Effector CD4-positive, alpha-beta T cell (primary cell): ENCODE results near the gene EXOSC10.
A peak's percentile ranks its signal among the peaks of the same experiment; 100 is the strongest.
"Not testable (repeated sequence)": the region's sequence is repeated elsewhere in the genome, so short reads cannot be mapped to it uniquely, and the experiment has no call there.

Experiments
- DNase-seq: peaks from one replicate; pipeline ENCODE4 v3.0.0-alpha.2; 2020

EXOSC10 gene

DNA sequence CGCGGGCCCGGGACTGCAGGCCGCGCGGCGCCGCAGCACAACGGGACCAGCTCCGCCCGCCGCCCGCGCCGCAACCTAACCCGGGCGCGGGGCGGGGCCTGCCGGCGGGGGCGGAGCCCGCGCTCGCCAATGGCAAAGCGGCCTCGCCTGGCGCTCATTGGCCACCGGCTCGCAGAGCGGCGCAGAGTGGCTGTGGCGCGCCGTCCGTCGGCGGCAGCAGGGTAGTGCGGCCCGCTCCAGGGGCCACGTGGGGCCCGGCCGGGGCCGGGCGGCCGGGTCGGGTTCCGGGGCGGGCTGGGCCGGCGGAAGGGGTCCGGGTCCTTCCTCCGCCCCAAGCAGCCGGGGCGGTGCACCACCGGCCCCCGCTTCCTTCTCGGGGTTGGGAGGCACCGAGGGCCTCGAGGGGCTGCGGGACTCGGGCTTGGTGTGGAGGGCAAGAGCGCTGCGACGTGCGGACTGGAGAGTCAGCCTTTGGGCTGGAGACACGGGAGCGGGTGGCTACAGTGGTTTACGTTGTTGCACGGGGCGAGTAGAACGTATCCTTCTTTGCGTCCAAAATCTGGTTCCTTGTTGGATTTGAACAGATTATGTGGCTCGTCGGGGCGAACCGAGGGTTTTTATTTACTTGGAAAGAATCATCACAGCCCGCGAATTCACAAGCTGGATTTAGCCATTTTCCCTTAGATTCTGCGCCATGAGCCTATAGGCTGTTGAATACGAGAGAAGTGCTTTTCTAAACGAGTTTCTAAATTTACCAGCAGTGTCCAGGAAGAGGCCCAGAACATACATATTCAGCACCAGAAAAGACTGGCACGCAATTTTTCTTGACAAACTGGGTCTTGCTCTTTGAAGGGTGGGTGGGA lies 39.5 kb downstream of the EXOSC10 start, which contains the start of gene SRM:
SRM (minus strand) TSS at position 51 of the 863 bp plus-strand sequence. CDS start 75 bp downstream, outside the sequence.
- DNase-seq: peak; percentile 87

DNA sequence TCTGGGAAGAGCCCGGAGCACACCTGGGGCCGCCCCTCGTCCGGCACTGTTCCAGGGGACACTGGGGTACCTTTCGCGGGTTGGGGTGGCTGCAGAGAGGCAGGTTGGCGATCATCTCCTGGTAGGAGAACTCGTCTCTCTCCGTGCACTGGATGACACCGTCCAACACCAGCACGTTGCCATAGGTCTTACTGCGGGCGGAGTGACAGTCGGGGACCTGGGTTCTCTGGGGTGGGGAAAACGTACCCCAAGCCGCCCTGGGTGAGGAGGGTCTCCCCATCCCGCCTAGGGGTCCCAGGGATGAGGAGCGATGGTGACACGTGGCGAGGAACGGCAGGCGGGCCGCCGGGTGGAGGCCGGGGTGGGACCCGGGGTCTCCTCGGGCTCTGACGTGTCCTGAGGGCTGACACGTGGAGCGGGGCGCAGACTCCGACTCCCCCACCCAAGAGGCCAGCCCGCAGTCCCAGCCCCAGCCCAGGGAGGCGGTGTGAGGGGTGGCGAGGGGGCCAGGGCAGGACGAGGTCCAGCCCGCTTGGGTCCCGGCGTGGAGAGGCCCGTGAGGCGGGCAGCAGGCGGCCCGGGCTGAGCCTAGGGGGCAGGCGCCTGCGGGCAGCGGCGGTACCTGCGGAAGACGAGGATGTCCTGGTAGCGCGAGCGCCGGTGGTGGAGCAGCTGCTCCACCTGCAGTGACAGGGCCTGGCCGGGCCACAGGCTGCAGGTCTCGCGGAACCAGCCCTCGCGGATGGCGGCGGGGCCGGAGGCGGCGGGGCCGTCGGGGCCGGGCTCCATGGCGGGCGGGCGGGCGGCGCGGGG lies 40.3 kb downstream of the EXOSC10 start:
- DNase-seq: no peak

DNA sequence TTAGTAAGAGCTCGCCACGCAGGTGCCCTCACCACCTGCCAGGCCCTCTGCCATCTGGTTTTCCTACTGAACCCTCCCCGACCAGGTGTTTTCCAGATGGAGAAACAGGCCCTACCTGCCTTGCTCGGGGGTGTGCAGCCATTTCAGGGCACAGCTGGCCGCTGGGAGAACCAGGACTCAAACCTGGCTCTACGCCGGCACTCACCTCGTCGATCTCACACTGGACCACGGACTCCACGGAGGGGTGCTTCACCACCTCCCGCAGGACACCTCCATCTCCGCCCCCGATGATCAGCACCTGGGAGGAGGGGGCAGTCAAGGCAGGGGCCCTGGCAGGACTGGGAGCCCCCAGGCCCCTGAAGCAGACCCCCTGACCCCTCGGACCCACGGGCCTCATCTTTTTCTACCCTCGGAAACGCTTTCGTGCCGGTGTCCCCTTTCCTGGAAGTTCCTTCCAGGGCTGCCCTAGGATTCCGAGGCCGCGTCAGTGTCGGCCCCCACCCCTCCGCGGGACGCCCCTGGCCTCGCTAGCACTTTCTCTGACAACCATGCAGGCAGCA lies 41.0 kb downstream of the EXOSC10 start:
- DNase-seq: no peak

DNA sequence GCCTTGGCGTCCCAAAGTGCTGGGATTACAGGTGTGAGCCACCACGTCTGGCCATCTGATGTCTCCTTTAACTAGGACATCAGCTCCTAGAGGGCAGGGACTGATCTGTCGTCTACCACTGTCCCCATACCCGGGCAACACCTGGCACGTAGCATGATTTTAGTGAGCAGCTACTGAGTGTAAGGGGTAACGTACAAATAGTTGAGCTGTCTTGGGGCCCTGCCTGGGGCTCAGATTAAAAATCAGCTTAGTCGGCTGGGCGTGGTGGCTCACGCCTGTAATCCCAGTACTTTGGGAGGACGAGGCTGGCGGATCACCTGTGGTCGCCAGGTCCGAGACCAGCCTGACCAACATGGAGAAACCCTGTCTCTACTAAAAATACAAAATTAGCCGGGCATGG lies 41.6 kb downstream of the EXOSC10 start:
- no peak for DNase-seq

DNA sequence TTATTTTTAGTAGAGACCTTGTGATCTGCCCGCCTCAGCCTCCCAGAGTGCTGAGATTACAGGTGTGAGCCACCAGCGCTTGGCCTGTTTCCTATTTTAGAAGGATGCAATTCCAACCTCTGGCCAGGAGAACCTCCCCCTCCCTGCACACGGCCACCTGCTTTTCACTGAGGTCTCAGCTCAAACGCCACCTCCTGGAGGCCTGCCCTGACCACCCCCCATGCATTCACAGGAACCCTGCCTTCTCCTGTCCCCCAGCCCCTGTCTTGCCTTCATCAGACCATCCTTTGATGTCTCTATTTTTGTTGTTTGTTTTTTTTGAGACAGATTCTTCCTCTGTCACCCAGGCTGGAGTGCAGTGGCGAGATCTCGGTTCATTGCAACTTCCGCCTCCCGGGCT lies 42.2 kb downstream of the EXOSC10 start:
- DNase-seq: no peak

DNA sequence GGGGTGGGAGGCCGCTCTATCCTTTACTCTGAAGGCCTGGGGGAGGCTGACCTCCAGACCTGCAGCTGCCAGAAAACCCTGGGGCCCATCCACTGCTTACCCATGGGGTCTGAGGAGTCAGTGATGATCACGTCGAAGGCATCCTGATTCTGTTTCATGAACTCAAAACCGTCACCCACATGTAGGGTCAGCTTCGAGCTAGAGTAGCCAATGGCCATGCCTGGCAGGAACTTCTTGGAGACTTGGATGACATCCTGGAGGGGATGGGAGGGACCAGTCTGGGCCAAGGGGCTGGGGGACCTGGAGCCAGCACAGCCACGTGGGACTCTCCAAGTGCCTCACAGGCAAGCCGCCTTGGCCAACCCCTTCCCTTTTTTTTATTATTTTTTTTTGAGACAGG lies 43.2 kb downstream of the EXOSC10 start:
- no peak for DNase-seq

DNA sequence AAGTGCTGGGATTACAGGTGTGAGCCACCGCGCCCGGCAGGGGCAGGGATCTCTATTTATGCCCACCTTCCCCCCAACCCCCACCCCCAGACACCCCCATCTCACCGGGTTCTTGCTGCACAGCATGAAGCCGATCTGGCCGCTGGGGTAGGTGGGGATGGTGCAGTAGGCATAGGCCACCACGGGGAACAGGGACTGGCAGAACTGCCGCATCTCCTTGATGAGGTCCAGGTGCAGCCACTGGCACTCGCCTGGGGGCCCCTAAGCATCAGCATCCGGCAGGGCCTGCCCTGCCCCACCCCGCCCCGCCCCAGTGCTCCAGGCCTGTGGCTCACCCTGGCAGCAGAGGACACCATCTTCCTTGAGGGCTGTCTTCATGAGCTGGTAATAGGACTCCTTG lies 44.0 kb downstream of the EXOSC10 start:
- no peak for DNase-seq

DNA sequence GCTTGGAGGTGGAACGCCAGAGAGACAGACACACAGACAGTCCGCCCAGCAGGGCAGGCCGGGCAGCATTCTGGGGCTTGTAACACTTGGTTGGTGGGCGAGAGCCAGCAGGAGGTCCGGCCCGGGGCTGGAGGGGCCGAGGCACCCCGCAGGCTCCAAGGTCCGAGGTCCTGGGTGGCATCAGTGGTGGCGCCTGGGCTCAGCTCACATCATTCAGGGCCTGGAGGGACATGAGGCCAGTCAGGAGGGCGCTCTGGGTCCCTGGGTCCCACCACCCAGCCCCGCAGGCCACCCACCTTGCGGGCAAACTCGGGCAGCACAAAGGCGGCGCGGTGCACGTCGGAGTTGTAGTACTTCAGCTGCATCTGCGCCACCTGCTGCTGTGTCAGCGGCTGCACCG lies 45.0 kb downstream of the EXOSC10 start:
- DNase-seq: no peak

DNA sequence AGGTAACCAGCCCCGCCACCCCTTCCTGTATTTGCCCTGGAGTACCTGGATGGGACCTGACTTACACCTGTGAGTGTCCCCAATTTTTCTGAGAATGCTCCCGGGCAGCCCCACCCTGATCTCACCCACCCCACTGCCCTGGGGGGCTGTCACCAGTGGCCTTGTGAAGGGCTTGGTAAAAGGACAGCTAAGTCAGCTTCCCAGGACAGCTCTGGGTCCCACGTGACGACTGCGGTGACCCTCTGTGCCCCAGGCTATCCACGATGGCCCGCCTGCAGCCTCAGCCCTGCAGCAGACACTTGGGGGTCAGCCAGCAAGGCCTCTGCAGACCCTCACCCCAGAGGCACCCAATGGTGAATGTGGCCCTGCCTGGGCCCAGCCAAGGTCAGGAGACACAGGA lies 45.5 kb downstream of the EXOSC10 start:
- DNase-seq: no peak

DNA sequence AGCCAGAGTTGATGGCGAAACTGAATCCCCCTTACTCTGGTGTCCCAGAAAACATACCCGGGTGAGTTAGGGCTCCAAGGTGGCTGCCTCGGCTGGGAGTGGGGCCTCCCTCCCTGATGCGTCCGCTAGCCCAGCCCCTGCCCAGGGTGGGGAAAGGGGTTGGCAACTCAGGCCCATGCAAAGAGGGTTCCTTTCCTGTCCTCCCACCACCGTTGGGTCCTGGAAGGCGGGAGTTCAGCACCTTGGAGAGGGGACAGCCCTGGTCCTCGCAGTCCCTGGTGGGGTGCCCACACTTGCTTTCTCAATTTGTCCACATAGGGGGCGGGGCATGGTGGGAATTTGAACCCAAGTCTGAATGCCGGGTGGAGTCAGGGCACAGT lies 45.9 kb downstream of the EXOSC10 start:
- no peak for DNase-seq

DNA sequence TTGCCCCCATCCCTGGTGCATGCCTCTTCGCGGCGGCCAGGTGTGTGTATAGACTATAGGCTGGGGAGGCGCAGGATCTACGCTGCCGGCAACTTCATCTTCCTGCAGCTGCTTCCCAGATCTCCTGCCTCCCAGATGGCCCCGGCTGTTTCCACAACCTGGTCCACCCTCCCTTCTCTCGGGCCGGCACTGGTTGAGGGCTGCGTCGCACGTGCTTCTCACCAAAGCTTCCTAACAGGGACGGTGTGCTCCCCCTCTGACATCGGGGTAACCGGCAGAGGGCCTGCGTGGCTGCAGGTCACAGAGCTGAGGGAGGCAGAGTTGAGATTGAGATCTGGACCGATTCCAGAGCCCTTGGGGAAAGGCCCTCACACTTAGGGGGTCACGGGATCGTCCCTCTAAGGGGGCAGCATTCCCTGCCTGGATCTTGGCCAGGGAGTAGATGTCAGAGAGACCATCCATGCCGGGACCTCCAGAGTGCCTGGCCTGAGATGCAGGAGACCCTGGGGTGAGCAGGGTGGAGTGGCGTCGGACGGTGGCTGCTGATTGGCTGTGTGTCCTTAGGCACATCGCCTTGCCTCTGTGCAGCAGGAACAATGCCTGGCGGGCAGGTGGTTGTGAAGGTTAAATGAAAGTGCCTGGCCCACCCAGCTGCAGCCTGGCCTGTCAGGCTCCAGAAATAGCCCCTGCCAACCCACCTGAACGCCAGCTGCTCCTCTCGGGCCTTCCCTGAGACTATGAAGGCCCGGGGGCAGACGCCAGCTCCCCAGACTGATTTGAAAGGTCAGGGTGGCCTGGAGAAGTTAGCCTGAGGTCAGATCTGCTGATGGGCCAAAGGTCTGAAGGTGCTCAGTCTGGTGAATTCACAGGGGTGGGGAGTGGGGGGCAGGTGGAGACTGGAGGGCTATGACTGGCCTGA lies 46.6 kb downstream of the EXOSC10 start:
- no peak for DNase-seq

DNA sequence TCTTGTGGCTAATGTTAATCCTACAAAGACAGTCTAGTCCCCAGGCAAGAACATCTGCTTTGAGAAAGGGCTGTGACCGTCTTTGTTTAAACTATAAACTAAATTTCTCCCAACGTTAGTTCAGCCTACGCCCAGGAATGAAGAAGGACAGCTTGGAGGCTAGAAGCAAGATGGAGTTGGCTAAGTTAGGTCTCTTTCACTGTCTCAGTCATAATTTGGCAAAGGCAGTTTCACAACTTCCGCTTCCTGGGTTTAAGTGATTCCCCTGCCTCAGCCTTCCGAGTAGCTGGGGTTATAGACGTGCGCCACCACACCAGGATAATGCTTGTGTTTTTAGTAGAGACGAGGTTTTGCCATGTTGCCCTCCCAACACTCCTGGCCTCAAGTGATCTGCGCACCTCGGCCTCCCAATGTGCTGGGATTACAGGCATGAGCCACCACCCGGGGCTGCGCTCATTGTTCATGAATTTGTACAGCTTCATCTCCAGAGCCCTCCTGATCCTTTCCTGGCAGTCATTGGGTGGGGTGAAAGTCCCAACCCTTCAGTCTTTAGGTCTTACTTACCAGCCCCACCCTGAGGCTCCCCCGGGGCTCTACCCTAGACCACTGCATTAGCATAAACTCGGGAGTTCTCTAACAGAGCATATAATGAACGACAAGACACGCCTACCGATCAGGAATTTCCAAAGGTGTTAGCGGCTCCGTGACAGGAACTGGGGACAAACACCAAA lies 47.7 kb downstream of the EXOSC10 start:
- DNase-seq: no peak

DNA sequence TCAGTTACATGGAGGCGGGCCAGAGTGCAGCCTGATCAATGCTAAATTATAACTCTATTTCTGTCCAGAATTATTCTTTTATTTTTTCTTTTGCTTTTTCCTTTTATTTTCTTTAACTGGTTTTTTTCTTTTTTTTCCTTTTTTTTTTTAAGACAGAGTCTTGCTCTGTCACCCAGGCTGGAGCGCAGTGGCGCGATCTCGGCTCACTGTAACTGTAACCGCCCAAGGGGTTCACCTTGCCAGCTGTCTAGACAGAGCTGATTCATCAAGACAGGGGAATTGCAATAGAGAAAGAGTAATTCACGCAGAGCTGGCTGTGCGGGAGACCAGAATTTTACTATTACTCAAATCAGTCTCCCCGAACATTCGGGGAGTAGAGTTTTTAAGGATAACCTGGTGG lies 48.5 kb downstream of the EXOSC10 start:
- not testable (repeated sequence) for DNase-seq

DNA sequence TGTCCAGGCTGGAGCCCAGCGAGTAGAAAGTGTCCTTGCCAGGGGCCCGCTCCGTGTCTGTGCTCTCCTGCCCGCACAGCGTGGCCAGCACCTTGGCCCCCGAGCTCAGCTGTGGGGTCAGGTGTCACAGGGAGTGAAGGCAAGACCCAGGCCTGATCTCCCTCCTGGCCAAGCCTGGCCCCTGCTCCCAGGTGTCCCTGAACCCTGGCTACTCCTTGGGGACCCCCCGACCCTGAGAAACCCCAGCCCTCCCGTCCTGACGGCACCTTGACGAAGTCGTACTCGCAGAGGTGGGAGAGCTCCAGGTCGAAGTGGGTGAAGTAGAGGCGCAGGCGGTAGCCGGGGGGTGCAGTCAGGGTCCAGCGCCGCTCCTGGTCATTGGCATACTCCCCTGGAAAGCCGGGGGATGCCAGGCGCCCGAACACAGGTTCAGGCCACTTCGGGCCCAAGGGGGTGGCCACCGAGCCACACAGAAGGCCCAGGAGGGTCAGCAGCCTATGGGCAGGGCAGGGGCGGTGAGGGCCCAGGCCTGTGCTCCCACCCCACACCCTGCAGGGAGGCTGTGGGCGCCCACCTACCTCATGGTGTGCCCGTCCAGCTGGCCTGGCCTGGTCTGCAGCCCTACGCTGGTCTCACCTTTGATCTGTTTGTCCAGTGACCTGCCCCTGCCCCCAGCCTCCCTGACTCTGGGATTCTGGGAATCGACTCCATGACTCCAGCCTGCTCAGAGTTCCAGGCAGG lies 52.9 kb downstream of the EXOSC10 start, which contains the start of gene MASP2:
MASP2 (minus strand) TSS at position 615 of the 741 bp plus-strand sequence; CDS start at position 583, 32 bp downstream.
- DNase-seq: no peak

DNA sequence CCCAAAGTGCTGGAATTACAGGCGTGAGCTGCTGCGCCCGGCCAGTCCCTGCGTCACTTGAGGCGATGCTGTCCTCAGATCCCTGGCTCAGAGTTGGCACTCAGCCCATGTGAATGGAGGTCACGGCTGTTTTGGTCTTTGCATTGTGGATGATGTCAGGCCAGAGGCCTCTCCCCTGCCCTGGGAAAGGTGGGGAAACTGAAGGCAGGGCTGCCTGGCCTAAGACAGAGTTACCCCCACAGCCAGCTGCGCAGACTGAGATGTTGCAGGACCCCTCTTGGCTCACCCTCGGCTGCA lies 53.5 kb downstream of the EXOSC10 start:
- no peak for DNase-seq

DNA sequence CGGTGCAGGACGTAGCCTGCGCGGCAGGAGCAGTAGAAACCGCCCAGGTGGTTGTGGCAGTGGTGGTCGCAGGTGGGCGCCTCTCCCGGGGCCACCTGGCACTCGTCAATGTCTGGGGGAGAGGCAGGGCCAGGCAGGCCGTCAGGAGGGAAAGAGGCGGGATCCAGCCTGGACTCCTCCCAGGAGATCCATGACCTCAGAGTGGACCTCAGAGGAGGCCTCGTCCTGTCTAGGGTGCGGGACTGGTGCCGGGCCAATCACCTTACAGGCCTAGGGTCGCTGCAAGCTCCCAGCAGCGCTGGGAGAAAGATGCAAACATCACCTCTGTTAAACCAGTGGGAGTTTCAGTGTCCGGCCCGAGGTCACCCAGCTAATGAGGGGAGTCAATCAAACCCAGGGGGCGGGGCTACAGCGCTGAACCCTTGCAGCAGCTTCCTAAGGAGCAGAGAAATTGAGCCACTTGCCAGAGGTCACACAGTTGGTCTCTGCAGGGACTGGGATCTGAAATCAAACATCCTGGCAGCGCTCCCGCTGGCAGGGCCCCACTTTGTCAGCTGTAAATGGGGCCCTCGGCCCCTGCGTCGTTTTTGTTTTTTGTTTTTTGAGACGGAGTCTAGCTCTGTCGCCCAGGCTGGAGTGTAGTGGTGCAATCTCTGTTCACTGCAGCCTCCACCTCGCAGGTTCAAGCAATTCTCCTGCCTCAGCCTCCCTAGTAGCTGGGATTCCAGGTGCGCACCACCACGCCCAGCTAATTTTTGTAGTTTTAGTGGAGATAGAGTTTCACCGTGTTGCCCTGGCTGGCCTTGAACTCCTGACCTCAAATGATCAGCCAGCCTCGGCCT lies 54.0 kb downstream of the EXOSC10 start:
- DNase-seq: no peak

DNA sequence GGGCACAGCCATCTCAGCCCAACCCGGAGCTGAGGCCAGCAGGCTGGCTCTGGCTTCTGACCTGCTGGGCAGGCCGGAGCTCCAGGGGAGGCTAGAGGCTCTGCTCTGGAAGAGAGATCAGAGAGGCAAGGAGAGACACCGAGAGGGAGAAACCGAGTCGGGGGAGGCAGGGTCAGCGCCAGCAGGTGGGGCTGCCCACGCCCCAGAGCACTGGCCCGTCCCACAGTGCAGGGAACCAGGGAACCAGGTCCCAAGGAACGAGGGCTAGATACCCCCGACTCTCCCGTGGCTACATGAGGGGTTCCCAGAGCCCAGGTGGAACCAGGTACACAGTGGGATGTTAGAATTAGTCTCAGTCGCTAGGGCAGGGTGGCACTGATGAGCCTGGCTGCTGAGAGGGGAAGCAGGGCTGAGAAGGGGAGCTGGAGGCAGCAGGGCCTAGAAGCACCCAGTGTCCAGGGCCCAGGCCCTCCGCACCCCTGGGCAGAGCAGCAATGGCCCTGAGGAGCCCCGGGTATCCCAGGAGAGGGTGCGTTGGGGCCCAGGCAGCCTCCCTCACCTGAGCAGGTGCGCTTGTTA lies 54.7 kb downstream of the EXOSC10 start:
- no peak for DNase-seq

DNA sequence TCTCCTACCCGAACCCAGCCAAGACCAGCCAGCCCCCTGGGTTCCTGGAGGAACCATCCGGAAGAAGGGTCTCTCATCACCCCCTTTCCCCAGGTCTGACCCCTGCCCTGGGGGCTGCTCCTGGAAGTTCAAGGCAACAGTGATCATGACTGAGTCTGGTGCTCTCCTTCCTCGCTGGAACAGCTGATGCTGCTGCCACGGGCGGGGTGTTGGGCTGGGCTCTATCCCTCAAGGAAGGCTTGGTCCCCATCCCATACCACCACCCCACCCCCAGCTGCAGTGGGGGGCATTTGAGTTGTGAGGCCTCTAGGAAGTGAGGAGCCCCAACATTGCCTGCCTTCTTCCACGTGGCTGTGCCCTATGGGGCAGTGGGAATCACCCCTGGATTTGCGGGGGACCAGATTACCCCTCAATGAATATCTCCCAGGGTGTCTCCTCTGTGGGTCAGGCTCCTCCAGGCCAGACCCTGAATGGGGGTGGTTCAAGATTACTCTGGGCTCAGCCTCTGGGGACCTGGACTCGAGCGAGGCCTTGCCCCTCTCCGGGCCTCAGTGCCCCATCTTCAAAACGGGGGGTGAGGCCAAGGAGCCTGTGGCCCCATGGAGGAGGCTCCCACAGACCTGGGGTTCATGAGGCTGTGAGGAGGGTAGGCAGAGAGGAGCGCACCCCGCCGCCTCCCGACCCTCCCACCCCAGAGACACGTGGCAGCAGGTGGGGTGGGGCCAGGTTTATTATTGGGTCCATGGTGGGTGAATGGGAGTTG lies 55.4 kb downstream of the EXOSC10 start:
- no peak for DNase-seq
